Measurements from ENCODE around the gene MOV10L1.

MOV10L1 gene

DNA sequence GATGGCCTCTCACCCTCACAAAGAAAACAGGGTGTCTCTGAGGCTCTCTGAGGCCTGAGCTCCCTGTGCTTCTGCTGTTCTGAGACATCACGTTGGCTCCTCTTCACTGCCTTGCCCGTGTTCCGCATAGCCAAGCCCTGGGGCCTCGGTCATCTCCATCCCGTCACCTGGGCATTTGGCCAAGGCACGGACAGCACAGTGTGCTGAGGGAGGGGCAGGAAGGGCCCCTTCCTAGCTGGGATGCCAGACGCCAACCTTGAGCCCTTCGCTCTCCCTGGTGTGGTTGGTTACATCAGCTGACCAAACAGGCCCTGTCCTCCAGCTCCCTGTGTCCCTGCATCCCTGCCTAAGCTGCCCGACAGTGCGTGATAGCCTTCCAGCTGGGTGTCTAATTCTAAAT is 25.9 kb downstream of the MOV10L1 start:
- Histone ChIP-seq H3K4me3 (ENCODE audit: low read depth in 1 of 2, low read length in 2 of 2) (no peak overlapping the region), H3K27ac (ENCODE audit: low read length) (peak overlapping the region; percentile 60), H3K36me3 (ENCODE audit: control insufficient read depth in 1 of 2, insufficient read depth in 2 of 2, low read length in 2 of 2) (no peaks in the 10 kb centered on the region), H3K9me3 (ENCODE audit: control insufficient read depth in 1 of 2, low read length in 2 of 2) (no peaks in the 10 kb centered on the region), H3K4me1 (ENCODE audit: control insufficient read depth in 1 of 2, insufficient read depth in 2 of 2, low read length in 2 of 2) (peaks cover 0 to 15% of the 10 kb centered on the region in 2 donors), H3K27me3 (ENCODE audit: low read depth, low read length) (no peaks in the 10 kb centered on the region)

DNA sequence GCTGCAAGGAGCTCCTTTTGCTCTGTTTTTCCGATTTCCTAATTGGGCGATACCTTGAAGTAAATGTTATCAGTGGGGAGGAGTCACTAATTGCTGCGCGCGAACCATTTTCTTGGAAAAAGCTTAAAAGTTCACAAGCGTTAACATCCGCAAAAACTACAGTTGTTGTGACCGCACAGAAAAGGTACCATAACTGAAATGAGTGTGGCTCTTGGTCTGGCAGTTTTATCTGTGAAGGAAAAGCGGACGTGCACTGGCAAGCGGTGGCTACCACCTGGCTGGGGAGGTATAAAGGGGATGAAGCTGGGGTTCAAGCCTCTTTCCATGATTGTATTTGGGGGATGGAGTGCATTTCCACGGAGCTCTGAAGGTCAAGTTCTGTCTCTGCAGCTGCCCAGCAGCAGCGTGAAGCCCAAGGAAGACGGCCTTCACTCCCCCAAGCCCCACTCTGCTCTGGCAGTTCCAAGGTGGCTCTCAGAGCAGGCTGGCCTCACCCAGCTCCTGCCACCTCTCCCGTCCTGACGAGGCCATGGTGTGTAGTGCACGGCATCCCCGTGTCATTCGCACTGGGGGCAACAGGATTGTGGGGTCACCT is 27.5 kb downstream of the MOV10L1 start:
- peaks cover 0 to 15% of the 10 kb centered on the region in 2 donors for H3K4me1 ChIP-seq (ENCODE audit: control insufficient read depth in 1 of 2, insufficient read depth in 2 of 2, low read length in 2 of 2)
- no peak overlapping the region for H3K27ac ChIP-seq (ENCODE audit: low read length)
- H3K27me3 ChIP-seq (ENCODE audit: low read depth, low read length) = no peaks in the 10 kb centered on the region
- H3K9me3 ChIP-seq (ENCODE audit: control insufficient read depth in 1 of 2, low read length in 2 of 2) = no peaks in the 10 kb centered on the region
- no peak overlapping the region for H3K4me3 ChIP-seq (ENCODE audit: low read depth in 1 of 2, low read length in 2 of 2)
- H3K36me3 ChIP-seq (ENCODE audit: control insufficient read depth in 1 of 2, insufficient read depth in 2 of 2, low read length in 2 of 2) = no peaks in the 10 kb centered on the region

DNA sequence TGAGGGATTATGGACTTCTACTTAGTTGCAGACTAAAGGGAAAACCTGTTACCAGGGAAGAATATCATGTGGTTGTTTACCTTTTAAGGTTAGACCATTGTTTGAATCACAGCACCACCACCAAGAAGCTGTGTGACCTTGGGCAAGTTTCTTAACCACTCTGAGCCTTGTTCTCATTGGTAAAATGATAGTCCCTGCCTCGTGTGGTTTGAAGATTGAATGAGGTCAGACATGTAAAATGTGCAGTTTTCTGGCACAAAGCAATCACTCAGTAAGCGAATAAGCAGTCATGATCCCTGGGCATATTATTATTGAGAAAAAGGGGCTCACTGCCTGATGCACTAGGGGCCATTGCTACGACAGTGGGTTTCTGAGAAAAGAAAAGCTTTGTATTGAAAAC is 28.3 kb downstream of the MOV10L1 start:
- Histone ChIP-seq H3K4me1 (ENCODE audit: control insufficient read depth in 1 of 2, insufficient read depth in 2 of 2, low read length in 2 of 2) (peaks cover 0 to 15% of the 10 kb centered on the region in 2 donors), H3K27ac (ENCODE audit: low read length) (no peak overlapping the region), H3K36me3 (ENCODE audit: control insufficient read depth in 1 of 2, insufficient read depth in 2 of 2, low read length in 2 of 2) (no peaks in the 10 kb centered on the region), H3K4me3 (ENCODE audit: low read depth in 1 of 2, low read length in 2 of 2) (no peak overlapping the region), H3K9me3 (ENCODE audit: control insufficient read depth in 1 of 2, low read length in 2 of 2) (no peaks in the 10 kb centered on the region), H3K27me3 (ENCODE audit: low read depth, low read length) (no peaks in the 10 kb centered on the region)

DNA sequence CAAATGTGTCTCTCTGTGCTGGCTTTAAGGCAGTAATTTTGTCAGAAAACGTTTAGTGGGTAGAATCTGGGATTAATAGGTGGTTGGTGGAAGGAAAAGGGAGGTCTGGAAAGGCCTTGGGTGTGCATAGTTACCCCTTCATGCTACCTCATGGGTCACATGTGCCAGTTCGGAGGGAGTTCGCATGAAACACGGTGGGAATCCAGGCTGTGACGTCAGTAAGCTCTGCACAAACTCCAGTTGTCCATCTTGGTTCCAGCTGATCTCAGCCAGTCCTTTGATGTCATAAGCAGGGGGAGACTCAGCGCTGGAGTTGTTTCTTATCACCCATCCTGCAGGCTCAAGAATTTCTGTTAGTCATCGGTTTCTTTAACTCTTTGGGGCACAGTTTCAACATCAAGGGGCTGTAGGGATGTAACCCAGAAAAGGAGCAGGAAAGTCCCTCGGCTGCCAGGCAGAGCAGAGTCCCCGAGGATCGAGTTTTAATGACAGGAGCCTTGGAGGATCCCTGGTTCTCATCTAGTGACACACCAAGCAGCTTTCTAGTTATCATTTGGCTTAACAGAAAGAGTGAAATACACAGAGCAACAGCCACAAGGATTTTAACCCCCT is 28.9 kb downstream of the MOV10L1 start:
- Histone ChIP-seq H3K4me3 (ENCODE audit: low read depth in 1 of 2, low read length in 2 of 2) (no peak overlapping the region), H3K27ac (ENCODE audit: low read length) (no peak overlapping the region), H3K27me3 (ENCODE audit: low read depth, low read length) (no peaks in the 10 kb centered on the region), H3K4me1 (ENCODE audit: control insufficient read depth in 1 of 2, insufficient read depth in 2 of 2, low read length in 2 of 2) (peaks cover 0 to 15% of the 10 kb centered on the region in 2 donors), H3K36me3 (ENCODE audit: control insufficient read depth in 1 of 2, insufficient read depth in 2 of 2, low read length in 2 of 2) (no peaks in the 10 kb centered on the region), H3K9me3 (ENCODE audit: control insufficient read depth in 1 of 2, low read length in 2 of 2) (no peaks in the 10 kb centered on the region)

DNA sequence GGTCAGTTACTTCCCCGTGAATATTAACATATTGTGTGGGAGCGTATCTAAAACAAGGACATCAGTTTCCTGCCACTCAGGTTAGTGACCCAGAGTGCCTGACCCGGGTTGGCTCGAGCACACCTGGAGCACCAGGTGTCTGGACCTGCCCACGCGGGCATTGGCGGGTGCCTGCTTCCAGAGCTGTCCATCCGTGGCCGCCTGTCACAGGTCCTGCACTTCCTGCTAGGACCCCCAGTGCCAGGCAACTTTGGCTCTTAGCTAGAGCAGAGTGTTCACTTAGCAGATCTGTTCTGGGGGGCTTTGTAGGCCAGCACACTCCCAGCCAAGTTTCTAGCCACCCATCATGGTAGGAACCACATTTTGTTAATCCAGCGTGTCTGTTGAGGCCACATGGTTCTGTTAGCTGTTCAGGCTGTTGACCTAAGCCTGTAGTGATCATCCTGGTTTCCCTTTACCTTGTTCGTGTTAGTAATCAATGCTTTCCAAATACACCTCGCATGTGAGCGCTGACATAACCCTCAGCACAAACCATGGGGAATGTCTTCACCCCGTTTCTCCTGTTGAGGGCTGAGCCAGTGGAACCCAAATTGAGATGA is 29.5 kb downstream of the MOV10L1 start:
- no peaks in the 10 kb centered on the region for H3K27me3 ChIP-seq (ENCODE audit: low read depth, low read length)
- H3K27ac ChIP-seq (ENCODE audit: low read length) = no peak overlapping the region
- no peaks in the 10 kb centered on the region for H3K9me3 ChIP-seq (ENCODE audit: control insufficient read depth in 1 of 2, low read length in 2 of 2)
- no peaks in the 10 kb centered on the region for H3K36me3 ChIP-seq (ENCODE audit: control insufficient read depth in 1 of 2, insufficient read depth in 2 of 2, low read length in 2 of 2)
- H3K4me1 ChIP-seq (ENCODE audit: control insufficient read depth in 1 of 2, insufficient read depth in 2 of 2, low read length in 2 of 2) = peaks cover 0 to 15% of the 10 kb centered on the region in 2 donors
- no peak overlapping the region for H3K4me3 ChIP-seq (ENCODE audit: low read depth in 1 of 2, low read length in 2 of 2)

DNA sequence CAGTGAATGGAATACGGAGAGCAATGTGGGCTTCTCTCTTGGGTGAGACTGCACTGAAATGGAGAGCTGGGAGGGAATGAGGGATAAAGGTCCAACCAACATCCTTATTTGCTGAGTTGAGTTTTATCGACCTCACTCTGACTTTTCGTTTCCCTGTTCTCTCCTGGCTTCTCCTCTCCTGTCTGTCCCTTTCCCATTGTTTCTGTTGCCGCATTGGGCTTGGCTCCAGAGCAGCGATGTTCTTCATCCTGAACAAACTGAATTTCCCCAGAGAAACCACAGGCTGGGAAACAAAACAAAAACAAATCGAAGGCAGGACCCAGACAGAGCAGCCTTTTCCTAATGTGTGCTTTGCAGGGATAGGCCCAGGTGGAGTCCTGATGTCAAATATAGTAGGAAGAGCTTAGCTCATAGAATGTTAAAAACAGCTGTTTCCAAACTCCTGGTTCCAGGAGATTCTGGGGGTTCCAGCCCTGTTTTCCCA is 30.0 kb downstream of the MOV10L1 start:
- Histone ChIP-seq H3K4me1 (ENCODE audit: control insufficient read depth in 1 of 2, insufficient read depth in 2 of 2, low read length in 2 of 2) (peaks cover 0 to 15% of the 10 kb centered on the region in 2 donors), H3K27me3 (ENCODE audit: low read depth, low read length) (no peaks in the 10 kb centered on the region), H3K4me3 (ENCODE audit: low read depth in 1 of 2, low read length in 2 of 2) (no peak overlapping the region), H3K27ac (ENCODE audit: low read length) (no peak overlapping the region), H3K36me3 (ENCODE audit: control insufficient read depth in 1 of 2, insufficient read depth in 2 of 2, low read length in 2 of 2) (no peaks in the 10 kb centered on the region), H3K9me3 (ENCODE audit: control insufficient read depth in 1 of 2, low read length in 2 of 2) (no peaks in the 10 kb centered on the region)

DNA sequence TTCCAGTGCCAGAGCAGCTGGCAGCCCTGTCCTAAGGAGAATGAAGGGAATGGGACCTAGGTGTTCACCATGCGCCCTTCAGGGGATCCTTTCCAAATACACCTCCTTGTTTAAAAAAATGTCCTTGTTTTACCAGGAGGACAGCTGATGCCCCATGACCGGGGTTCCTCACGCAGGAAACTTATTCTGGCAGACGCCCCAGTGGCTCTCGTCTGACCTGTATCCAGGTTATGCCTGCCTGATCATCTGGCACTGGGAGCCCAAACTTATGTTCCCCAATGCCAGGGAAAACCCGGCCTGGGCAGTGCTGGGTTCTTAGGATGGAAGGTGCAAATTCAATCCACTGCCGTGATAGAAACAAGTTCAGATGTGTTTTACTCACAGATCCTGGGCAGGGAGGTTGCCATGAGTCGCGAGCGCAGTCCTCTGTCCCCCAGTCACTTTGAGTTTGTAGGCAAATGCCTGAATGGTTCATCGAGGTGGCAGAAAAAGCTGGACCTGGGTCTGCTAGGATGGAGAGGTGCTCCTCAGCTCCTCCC is 31.5 kb downstream of the MOV10L1 start:
- Histone ChIP-seq H3K4me3 (ENCODE audit: low read depth in 1 of 2, low read length in 2 of 2) (no peak overlapping the region), H3K27ac (ENCODE audit: low read length) (no peak overlapping the region), H3K4me1 (ENCODE audit: control insufficient read depth in 1 of 2, insufficient read depth in 2 of 2, low read length in 2 of 2) (peaks cover 0 to 5% of the 10 kb centered on the region in 2 donors), H3K27me3 (ENCODE audit: low read depth, low read length) (no peaks in the 10 kb centered on the region), H3K9me3 (ENCODE audit: control insufficient read depth in 1 of 2, low read length in 2 of 2) (no peaks in the 10 kb centered on the region), H3K36me3 (ENCODE audit: control insufficient read depth in 1 of 2, insufficient read depth in 2 of 2, low read length in 2 of 2) (no peaks in the 10 kb centered on the region)

DNA sequence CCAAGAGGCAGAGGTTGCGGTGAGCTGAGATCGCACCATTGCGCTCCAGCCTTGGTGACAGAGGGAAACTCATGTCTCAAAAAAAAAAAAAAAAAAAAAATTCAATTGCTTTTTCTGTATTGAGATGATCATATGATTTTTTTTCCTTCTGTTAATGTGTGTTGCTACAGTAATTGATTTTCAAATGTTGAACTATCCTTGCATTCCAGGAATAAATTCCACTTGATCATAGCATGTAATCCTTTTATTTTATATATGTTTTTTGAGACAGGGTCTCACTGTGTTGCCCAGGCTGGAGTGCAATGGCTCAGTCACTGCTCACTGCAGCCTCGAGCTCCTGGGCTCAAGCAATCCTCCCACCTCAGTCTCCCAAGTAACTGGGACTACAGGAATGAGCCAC is 33.3 kb downstream of the MOV10L1 start:
- no peak overlapping the region for H3K4me3 ChIP-seq (ENCODE audit: low read depth in 1 of 2, low read length in 2 of 2)
- H3K36me3 ChIP-seq (ENCODE audit: control insufficient read depth in 1 of 2, insufficient read depth in 2 of 2, low read length in 2 of 2) = no peaks in the 10 kb centered on the region
- H3K27me3 ChIP-seq (ENCODE audit: low read depth, low read length) = no peaks in the 10 kb centered on the region
- H3K4me1 ChIP-seq (ENCODE audit: control insufficient read depth in 1 of 2, insufficient read depth in 2 of 2, low read length in 2 of 2) = peaks cover 0 to 5% of the 10 kb centered on the region in 2 donors
- H3K27ac ChIP-seq (ENCODE audit: low read length) = no peak overlapping the region
- H3K9me3 ChIP-seq (ENCODE audit: control insufficient read depth in 1 of 2, low read length in 2 of 2) = no peaks in the 10 kb centered on the region

DNA sequence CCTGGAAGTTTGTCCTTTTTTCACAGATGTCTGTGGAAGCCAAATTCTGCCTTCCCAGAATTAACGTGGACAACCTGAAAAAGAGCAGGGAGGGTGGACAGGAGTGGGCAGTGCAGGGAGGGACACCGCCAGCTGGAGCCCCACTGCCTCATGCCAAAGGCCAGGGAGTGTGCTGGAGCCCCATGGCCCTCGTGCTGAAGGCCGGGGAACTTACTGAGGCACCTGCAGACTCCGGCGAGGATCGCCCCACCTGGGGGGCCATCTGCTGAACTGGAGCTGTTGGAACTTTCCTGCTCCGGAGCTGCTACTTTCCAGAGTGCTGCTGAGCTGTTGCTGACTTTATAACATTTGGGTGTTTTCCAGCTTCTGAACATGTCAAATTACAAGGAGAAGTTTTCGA is 35.2 kb downstream of the MOV10L1 start:
- no peaks in the 10 kb centered on the region for H3K4me1 ChIP-seq (ENCODE audit: control insufficient read depth in 1 of 2, insufficient read depth in 2 of 2, low read length in 2 of 2)
- H3K9me3 ChIP-seq (ENCODE audit: control insufficient read depth in 1 of 2, low read length in 2 of 2) = no peaks in the 10 kb centered on the region
- H3K27ac ChIP-seq (ENCODE audit: low read length) = no peak overlapping the region
- no peak overlapping the region for H3K4me3 ChIP-seq (ENCODE audit: low read depth in 1 of 2, low read length in 2 of 2)
- no peaks in the 10 kb centered on the region for H3K27me3 ChIP-seq (ENCODE audit: low read depth, low read length)
- no peaks in the 10 kb centered on the region for H3K36me3 ChIP-seq (ENCODE audit: control insufficient read depth in 1 of 2, insufficient read depth in 2 of 2, low read length in 2 of 2)

DNA sequence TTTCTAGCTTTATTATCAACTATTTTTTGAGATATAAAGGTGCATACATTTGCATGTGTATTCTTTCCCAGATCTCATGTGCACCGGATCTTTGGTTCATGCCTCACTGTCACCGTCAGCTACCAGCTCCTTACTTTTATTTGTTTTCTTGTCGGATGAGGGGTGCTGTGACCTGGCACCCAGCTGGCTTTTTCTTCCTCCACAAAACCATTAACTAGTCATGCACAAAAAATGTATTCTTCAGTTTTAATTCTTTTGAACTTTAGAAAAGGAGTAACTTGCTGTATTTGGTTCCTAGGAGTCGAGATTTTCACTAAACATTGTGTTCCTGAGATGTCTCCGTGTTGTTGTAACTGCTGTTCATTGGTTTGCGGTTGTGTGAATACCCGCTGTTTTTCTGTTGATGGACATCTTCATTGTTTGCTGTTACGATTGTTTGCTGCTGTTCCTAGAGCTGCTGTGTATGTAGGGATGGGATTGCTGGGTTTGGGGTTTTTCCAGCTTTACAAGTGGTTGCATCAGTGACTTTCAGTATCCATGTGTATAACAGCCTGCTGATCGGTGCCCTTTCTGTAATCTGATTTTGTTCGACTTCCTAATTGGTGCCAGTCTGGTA is 39.4 kb downstream of the MOV10L1 start:
- Histone ChIP-seq H3K4me1 (ENCODE audit: control insufficient read depth in 1 of 2, insufficient read depth in 2 of 2, low read length in 2 of 2) (no peaks in the 10 kb centered on the region), H3K36me3 (ENCODE audit: control insufficient read depth in 1 of 2, insufficient read depth in 2 of 2, low read length in 2 of 2) (no peaks in the 10 kb centered on the region), H3K27ac (ENCODE audit: low read length) (no peak overlapping the region), H3K27me3 (ENCODE audit: low read depth, low read length) (no peaks in the 10 kb centered on the region), H3K4me3 (ENCODE audit: low read depth in 1 of 2, low read length in 2 of 2) (no peak overlapping the region), H3K9me3 (ENCODE audit: control insufficient read depth in 1 of 2, low read length in 2 of 2) (no peaks in the 10 kb centered on the region)

DNA sequence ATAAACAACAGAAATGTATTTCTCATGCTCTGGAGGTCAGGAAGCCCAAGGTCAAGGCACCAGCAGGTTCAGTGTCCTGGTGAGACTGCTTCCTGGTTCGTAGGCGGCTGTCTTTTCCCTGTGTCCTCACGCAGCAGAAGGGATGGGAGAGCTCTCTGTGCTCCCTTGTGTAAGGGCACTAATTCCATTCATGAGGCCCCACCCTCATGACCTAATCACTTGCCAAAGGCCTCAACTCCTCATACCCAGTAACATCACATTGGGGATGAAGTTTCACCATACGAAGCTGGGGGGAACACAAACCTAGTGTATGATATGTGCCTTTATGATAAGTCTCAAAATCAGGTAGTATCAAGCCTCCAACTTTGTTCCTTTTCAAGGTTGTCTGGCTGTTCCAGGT is 42.1 kb downstream of the MOV10L1 start:
- Histone ChIP-seq H3K4me1 (ENCODE audit: control insufficient read depth in 1 of 2, insufficient read depth in 2 of 2, low read length in 2 of 2) (no peaks in the 10 kb centered on the region), H3K27me3 (ENCODE audit: low read depth, low read length) (no peaks in the 10 kb centered on the region), H3K9me3 (ENCODE audit: control insufficient read depth in 1 of 2, low read length in 2 of 2) (no peaks in the 10 kb centered on the region), H3K27ac (ENCODE audit: low read length) (no peak overlapping the region), H3K36me3 (ENCODE audit: control insufficient read depth in 1 of 2, insufficient read depth in 2 of 2, low read length in 2 of 2) (no peaks in the 10 kb centered on the region), H3K4me3 (ENCODE audit: low read depth in 1 of 2, low read length in 2 of 2) (no peak overlapping the region)
